Neural cell (in vitro differentiated cells): ENCODE measurements around the gene NRK.

Source experiments
- EZH2 ChIP-seq: fragments of 200-600, 300-800 bp; shearing (Covaris generic), sonication (generic); IDR thresholded peaks from 2 replicates; pipeline ENCODE4 v1.6.1; 2014; ENCODE audit warnings: antibody characterized with exemption, low read length, borderline replicate concordance, mild to moderate bottlenecking; ENCODE audit not compliant: insufficient read depth, poor library complexity, severe bottlenecking
- MXI1 ChIP-seq: fragments of 450-650 bp; conservative IDR thresholded peaks from 2 replicates; pipeline ENCODE4 v1.6.1; 2014; ENCODE audit warnings: antibody characterized with exemption, mild to moderate bottlenecking; ENCODE audit not compliant: poor library complexity, severe bottlenecking
- POLR2AphosphoS5 ChIP-seq: IDR thresholded peaks from 2 replicates; pipeline ENCODE4 v1.6.1; 2012
- SMC3 ChIP-seq: fragments of 450-650 bp; conservative IDR thresholded peaks from 2 replicates; pipeline ENCODE4 v1.6.1; 2014; ENCODE audit warnings: antibody characterized with exemption, mild to moderate bottlenecking, moderate library complexity; ENCODE audit not compliant: poor library complexity
- TF ChIP-seq, protein P1 (sequence below): fragments of 450-650 bp; IDR thresholded peaks from 2 replicates; pipeline ENCODE4 v1.5.1; 2014; ENCODE audit warnings: antibody characterized with exemption, mild to moderate bottlenecking, moderate library complexity; ENCODE audit not compliant: poor library complexity, severe bottlenecking

DNA sequence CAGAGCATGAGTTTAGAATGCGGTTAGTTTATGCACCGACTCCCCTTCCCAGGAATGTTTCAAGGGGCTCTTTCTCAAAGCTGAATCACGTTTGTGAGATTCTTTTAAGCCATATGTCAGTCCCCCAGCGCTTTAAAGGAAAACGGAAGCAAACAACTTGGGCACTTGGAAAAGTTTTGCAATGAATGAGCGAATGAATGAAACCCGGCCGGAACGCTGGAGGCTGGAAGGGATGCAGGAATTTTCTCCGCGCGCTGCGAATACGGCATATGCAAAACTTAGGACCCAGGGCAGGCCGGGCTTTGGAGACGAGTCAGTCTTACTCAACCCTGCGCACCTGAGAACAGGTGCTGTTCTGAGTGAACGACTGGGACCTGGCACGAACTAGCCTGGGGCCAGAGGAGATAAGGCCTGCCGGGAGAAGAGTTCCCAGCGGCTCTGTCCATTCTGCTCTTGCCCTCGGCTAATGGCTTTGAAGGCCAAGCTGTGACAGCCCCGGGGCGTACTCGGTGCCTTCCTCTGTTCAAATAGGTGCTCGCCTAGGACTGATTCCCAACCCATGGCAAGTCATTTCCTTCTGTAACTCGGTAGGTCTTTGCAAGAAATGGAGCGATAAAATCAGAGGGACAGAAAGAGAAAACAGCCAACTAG is 743 bp upstream of the NRK start:
- TF ChIP-seq, protein P1, sequence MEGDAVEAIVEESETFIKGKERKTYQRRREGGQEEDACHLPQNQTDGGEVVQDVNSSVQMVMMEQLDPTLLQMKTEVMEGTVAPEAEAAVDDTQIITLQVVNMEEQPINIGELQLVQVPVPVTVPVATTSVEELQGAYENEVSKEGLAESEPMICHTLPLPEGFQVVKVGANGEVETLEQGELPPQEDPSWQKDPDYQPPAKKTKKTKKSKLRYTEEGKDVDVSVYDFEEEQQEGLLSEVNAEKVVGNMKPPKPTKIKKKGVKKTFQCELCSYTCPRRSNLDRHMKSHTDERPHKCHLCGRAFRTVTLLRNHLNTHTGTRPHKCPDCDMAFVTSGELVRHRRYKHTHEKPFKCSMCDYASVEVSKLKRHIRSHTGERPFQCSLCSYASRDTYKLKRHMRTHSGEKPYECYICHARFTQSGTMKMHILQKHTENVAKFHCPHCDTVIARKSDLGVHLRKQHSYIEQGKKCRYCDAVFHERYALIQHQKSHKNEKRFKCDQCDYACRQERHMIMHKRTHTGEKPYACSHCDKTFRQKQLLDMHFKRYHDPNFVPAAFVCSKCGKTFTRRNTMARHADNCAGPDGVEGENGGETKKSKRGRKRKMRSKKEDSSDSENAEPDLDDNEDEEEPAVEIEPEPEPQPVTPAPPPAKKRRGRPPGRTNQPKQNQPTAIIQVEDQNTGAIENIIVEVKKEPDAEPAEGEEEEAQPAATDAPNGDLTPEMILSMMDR = no peak
- TF ChIP-seq POLR2AphosphoS5 = no peak
- no peak for TF ChIP-seq EZH2
- no peak for TF ChIP-seq SMC3
- no peak for TF ChIP-seq MXI1
